NCI-H1436 (cell line): ENCODE results near the gene NEDD4.

Experiments used
- DNase-seq: peaks from one replicate; lab custom pipeline; 2025; lab: John Stamatoyannopoulos, UW

The NEDD4 gene

DNA sequence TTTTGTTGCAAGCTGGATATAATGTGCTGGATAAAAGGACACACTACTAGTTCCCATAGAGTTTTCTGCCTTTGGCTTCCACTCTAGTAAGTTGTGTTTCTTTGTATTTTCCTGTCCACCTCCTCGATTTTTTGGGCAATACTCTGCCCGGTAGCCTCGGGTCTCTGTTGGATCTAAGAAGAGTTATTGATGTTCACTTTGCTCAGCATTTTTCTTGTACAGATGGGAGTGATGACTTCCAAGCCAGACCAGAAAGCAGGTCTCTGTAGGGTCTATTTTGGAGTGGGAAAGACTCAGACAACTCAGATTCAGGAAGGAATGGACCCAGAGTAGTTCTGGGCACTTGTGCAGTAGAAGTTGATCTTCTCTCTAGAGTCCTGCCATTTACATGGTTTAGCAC, 214.5 kb downstream of the NEDD4 start:
- DNase-seq, result no peak
